GM19023 (cell line): Measurements from ENCODE around the gene RSKR.
"Not testable (repeated sequence)": the region's sequence is repeated elsewhere in the genome, so short reads cannot be mapped to it uniquely, and the experiment has no call there.

Experiments
- ATAC-seq: cut with Tn5 transposase; IDR thresholded peaks from one replicate; pipeline ENCODE4 v1.9.1; 2021; ENCODE audit warnings: mild to moderate bottlenecking, moderate library complexity; ENCODE audit not compliant: unreplicated experiment

The RSKR gene

GRCh38 chr17:28613931-28614381, at the start of gene RSKR:
Gene RSKR (minus strand): TSS chr17:28614185. CDS start chr17:28614161, 24 bp downstream.
- ATAC-seq: no peak

GRCh38 chr17:28663723-28664122, 49.7 kb upstream of the RSKR start:
- no peak for ATAC-seq

GRCh38 chr17:28662527-28662829, 48.5 kb upstream of the RSKR start:
- ATAC-seq: no peak

- peak; percentile 88 for ATAC-seq
Observed at GRCh38 chr17:28661635-28662526, 47.9 kb upstream of the RSKR start, which contains the start of the genes SDF2 and SUPT6H. Gene SDF2 (minus strand): TSS chr17:28661906. CDS start chr17:28661876, 30 bp downstream. Gene SUPT6H (plus strand): TSS chr17:28662205. CDS start chr17:28673402, 11,197 bp downstream.

- ATAC-seq: not testable (repeated sequence)
Observed at GRCh38 chr17:28659497-28659881, 45.5 kb upstream of the RSKR start.

GRCh38 chr17:28658766-28659496, 44.9 kb upstream of the RSKR start:
- ATAC-seq: not testable (repeated sequence)

GRCh38 chr17:28658342-28658741, 44.4 kb upstream of the RSKR start:
- ATAC-seq: not testable (repeated sequence)

GRCh38 chr17:28657756-28658155, 43.8 kb upstream of the RSKR start:
- no peak for ATAC-seq

- ATAC-seq: no peak
Observed at GRCh38 chr17:28655160-28655559, 41.2 kb upstream of the RSKR start.

GRCh38 chr17:28648698-28649097, 34.7 kb upstream of the RSKR start:
- ATAC-seq: no peak

- ATAC-seq: no peak
Observed at GRCh38 chr17:28646039-28646754, 32.2 kb upstream of the RSKR start.

GRCh38 chr17:28645576-28645939, 31.6 kb upstream of the RSKR start:
- ATAC-seq: no peak

GRCh38 chr17:28644787-28645575, 31.0 kb upstream of the RSKR start, which contains the start of gene BLTP2:
Gene BLTP2 (minus strand): TSS chr17:28645158. CDS start chr17:28645056, 102 bp downstream.
- peak; percentile 94 for ATAC-seq

- peak; percentile 10 for ATAC-seq
Observed at GRCh38 chr17:28643983-28644786, 30.2 kb upstream of the RSKR start.

- no peak for ATAC-seq
Observed at GRCh38 chr17:28641579-28641978, 27.6 kb upstream of the RSKR start.

GRCh38 chr17:28635506-28635905, 21.5 kb upstream of the RSKR start:
- no peak for ATAC-seq

- ATAC-seq: no peak
Observed at GRCh38 chr17:28634206-28634865, 20.4 kb upstream of the RSKR start.

- ATAC-seq: no peak
Observed at GRCh38 chr17:28626818-28627217, 12.8 kb upstream of the RSKR start.

- no peak for ATAC-seq
Observed at GRCh38 chr17:28624148-28624547, 10.2 kb upstream of the RSKR start.
